H1 (cell line): ENCODE measurements around the gene ACTRT3. TPM values are rescaled to one million over a fixed set of nuclear protein-coding genes. Genes with fewer than 3 reads are reported as not detected.
A peak's percentile ranks its signal among the peaks of the same experiment; 100 is the strongest.

ENCODE experiments used
- CTCF ChIA-PET: fragments of 300-600 bp; sonication (Branson Sonifier 250); formaldehyde crosslinking; loops from one replicate; lab custom pipeline; 2021; ENCODE audit not compliant: partially characterized antibody; lab: Charles Lee
- POLR2A ChIA-PET: fragments of 300-600 bp; sonication (Branson Sonifier 250); formaldehyde crosslinking; loops from one replicate; lab custom pipeline; 2021; ENCODE audit warnings: inconsistent platforms; ENCODE audit not compliant: partially characterized antibody; lab: Charles Lee
- DNase-seq, 2 experiments: peaks; one replicate each; pipeline versions ENCODE4 v3.0.0 to v3.0.0-alpha.2; 2010 to 2022; ENCODE audit warnings: low spot score in 2 of 2, low read depth in 1 of 2, mixed read lengths in 1 of 2
- FAIRE-seq: peaks from 2 replicates; lab custom pipeline; 2011; peaks lifted over from hg19 to GRCh38; lab: Jason Lieb, UNC
- H2AFZ ChIP-seq: 2 replicates; pipeline ENCODE4 v1.8.1; 2012; ENCODE audit warnings: low read length, inconsistent platforms
- H2AK5ac ChIP-seq: 2 replicates; pipeline ENCODE4 v1.6.1; 2013; ENCODE audit warnings: low read depth, low read length
- H2BK120ac ChIP-seq: replicated peaks from 2 replicates; pipeline ENCODE3; 2013; ENCODE audit warnings: low read depth, low read length, inconsistent platforms
- H2BK12ac ChIP-seq: 2 replicates; pipeline ENCODE4 v1.6.1; 2013; ENCODE audit warnings: low read depth, low read length
- H2BK15ac ChIP-seq: 2 replicates; pipeline ENCODE4 v1.6.1; 2013; ENCODE audit warnings: low read length
- H2BK20ac ChIP-seq: 2 replicates; pipeline ENCODE4 v1.6.1; 2013; ENCODE audit warnings: low read length
- H2BK5ac ChIP-seq: 2 replicates; pipeline ENCODE4 v1.6.1; 2013; ENCODE audit warnings: low read depth, low read length
- H3K14ac ChIP-seq: 2 replicates; pipeline ENCODE4 v1.6.1; 2013; ENCODE audit warnings: inconsistent platforms; ENCODE audit not compliant: insufficient read length
- H3K18ac ChIP-seq: 2 replicates; pipeline ENCODE4 v1.6.1; 2013; ENCODE audit warnings: low read length; ENCODE audit errors: extremely low read depth
- H3K23ac ChIP-seq: 2 replicates; pipeline ENCODE4 v1.6.1; 2013; ENCODE audit warnings: inconsistent platforms; ENCODE audit not compliant: insufficient read length
- H3K23me2 ChIP-seq: 2 replicates; pipeline ENCODE4 v1.6.1; 2013; ENCODE audit warnings: low read depth, low read length
- H3K27ac ChIP-seq: 2 replicates; pipeline ENCODE4 v1.6.1; 2011; ENCODE audit warnings: low read depth, low read length, inconsistent platforms
- H3K27me3 ChIP-seq, 4 experiments: replicated peaks in 1 of 4; 1 replicate in 1 of 4; 2 replicates in 3 of 4; pipeline versions ENCODE4 v1.6.1 to v1.8.1; 2011 to 2013; ENCODE audit warnings: low read length in 3 of 4, mild to moderate bottlenecking in 3 of 4, inconsistent platforms in 2 of 4, mixed read lengths in 2 of 4, moderate library complexity in 1 of 4; ENCODE audit not compliant: control insufficient read depth in 3 of 4, insufficient read depth in 3 of 4; ENCODE audit errors: extremely low read depth in 1 of 4
- H3K36me3 ChIP-seq, 4 experiments: 2 replicates each; pipeline versions ENCODE4 v1.6.1 to v1.8.1; 2011 to 2013; ENCODE audit warnings: mild to moderate bottlenecking in 4 of 4, low read length in 3 of 4, moderate library complexity in 2 of 4, control low read depth in 1 of 4, inconsistent platforms in 1 of 4; ENCODE audit not compliant: insufficient read depth in 4 of 4, control insufficient read depth in 2 of 4
- H3K4ac ChIP-seq: replicated peaks from 2 replicates; pipeline ENCODE3; 2013; ENCODE audit warnings: low read length, low read depth, mixed read lengths, inconsistent platforms; ENCODE audit not compliant: insufficient read length
- H3K4me1 ChIP-seq, 4 experiments: replicated peaks in 1 of 4; 1 replicate in 1 of 4; 2 replicates in 3 of 4; pipeline versions ENCODE4 v1.6.1 to v1.8.1; 2011 to 2013; ENCODE audit warnings: low read length in 3 of 4, inconsistent platforms in 2 of 4, mixed read lengths in 1 of 4; ENCODE audit not compliant: insufficient read depth in 4 of 4, control insufficient read depth in 3 of 4
- H3K4me2 ChIP-seq, 2 experiments: 2 replicates each; pipeline versions ENCODE4 v1.6.1 to v1.8.1; 2011 to 2013; ENCODE audit warnings: low read depth in 2 of 2, low read length in 2 of 2, control low read depth in 1 of 2, inconsistent platforms in 1 of 2, mild to moderate bottlenecking in 1 of 2; ENCODE audit not compliant: insufficient read depth in 1 of 2
- H3K4me3 ChIP-seq, 4 experiments: fragments of 200-600, 300-600 bp in 1 of 4; sonication (generic), shearing (Covaris generic), sonication (Bioruptor Twin) in 1 of 4; 2 replicates each; pipeline versions ENCODE4 v1.5.1 to v1.8.1; 2011 to 2016; ENCODE audit warnings: low read length in 4 of 4, low read depth in 3 of 4, control low read depth in 2 of 4, inconsistent platforms in 2 of 4, mild to moderate bottlenecking in 2 of 4, mixed read lengths in 1 of 4, moderate library complexity in 1 of 4; ENCODE audit not compliant: insufficient read depth in 2 of 4; ENCODE audit errors: extremely low read depth in 1 of 4
- H3K56ac ChIP-seq: replicated peaks from 2 replicates; pipeline ENCODE3; 2013; ENCODE audit warnings: low read depth, mild to moderate bottlenecking, mixed read lengths, low read length, inconsistent platforms; ENCODE audit not compliant: insufficient read length
- H3K79me1 ChIP-seq: 2 replicates; pipeline ENCODE4 v1.6.1; 2013; ENCODE audit warnings: low read depth, low read length, control low read depth
- H3K79me2 ChIP-seq, 2 experiments: 2 replicates each; pipeline versions ENCODE4 v1.6.1 to v1.8.1; 2012 to 2013; ENCODE audit warnings: low read length in 2 of 2, mild to moderate bottlenecking in 2 of 2, inconsistent platforms in 1 of 2; ENCODE audit not compliant: insufficient read depth in 2 of 2, control insufficient read depth in 1 of 2
- H3K9ac ChIP-seq, 4 experiments: replicated peaks in 1 of 4; 1 replicate in 1 of 4; 2 replicates in 3 of 4; pipeline versions ENCODE4 v1.6.1 to v1.8.1; 2011 to 2013; ENCODE audit warnings: low read depth in 3 of 4, low read length in 3 of 4, control low read depth in 2 of 4, mild to moderate bottlenecking in 2 of 4, moderate library complexity in 2 of 4, inconsistent platforms in 1 of 4; ENCODE audit errors: extremely low read depth in 1 of 4
- H3K9me3 ChIP-seq, 2 experiments: 2 replicates each; pipeline versions ENCODE4 v1.6.1 to v1.8.1; 2012 to 2013; ENCODE audit warnings: mild to moderate bottlenecking in 2 of 2, moderate library complexity in 2 of 2, control low read depth in 1 of 2, inconsistent platforms in 1 of 2, low read depth in 1 of 2, low read length in 1 of 2, mixed read lengths in 1 of 2; ENCODE audit not compliant: insufficient read depth in 2 of 2
- H4K20me1 ChIP-seq, 2 experiments: replicated peaks in 1 of 2; 2 replicates each; pipeline versions ENCODE3 to v1.8.1; 2011 to 2013; ENCODE audit warnings: inconsistent platforms in 2 of 2, low read length in 2 of 2, mild to moderate bottlenecking in 1 of 2; ENCODE audit not compliant: insufficient read depth in 2 of 2, control insufficient read depth in 1 of 2
- H4K5ac ChIP-seq: 2 replicates; pipeline ENCODE4 v1.6.1; 2013; ENCODE audit warnings: low read length, low read depth, mixed read lengths, inconsistent platforms; ENCODE audit not compliant: insufficient read length
- H4K8ac ChIP-seq: 2 replicates; pipeline ENCODE4 v1.8.0; 2013; ENCODE audit warnings: mild to moderate bottlenecking, moderate library complexity, low read length, inconsistent platforms; ENCODE audit not compliant: insufficient read depth; ENCODE audit errors: extremely low read depth
- H4K91ac ChIP-seq: replicated peaks from 2 replicates; pipeline ENCODE3; 2013; ENCODE audit warnings: low read length, mixed read lengths, inconsistent platforms; ENCODE audit not compliant: insufficient read length
- CHD2 ChIP-seq: IDR thresholded peaks from 2 replicates; pipeline ENCODE4 v1.6.1; 2012; ENCODE audit warnings: low read length, improper control_type of control experiment
- RAD21 ChIP-seq, 2 experiments: IDR thresholded peaks in 1 of 2; conservative IDR thresholded peaks in 1 of 2; 2 replicates each; pipeline ENCODE4 v1.6.1; 2011; ENCODE audit warnings: low read depth in 2 of 2, low read length in 2 of 2, improper control_type of control experiment in 1 of 2, inconsistent platforms in 1 of 2, mild to moderate bottlenecking in 1 of 2, moderate library complexity in 1 of 2
- TBP ChIP-seq: IDR thresholded peaks from 2 replicates; pipeline ENCODE4 v1.6.1; 2011; ENCODE audit warnings: low read depth, low read length, improper control_type of control experiment
- WGBS, 2 experiments: shearing (Covaris generic) in 1 of 2; methylation state at CpG; one replicate each; pipeline versions ENCODE4 v1.1.6 to v1.1.7; 2013 to 2015; ENCODE audit warnings: low lambda C conversion rate in 2 of 2, mixed read lengths in 2 of 2, inconsistent platforms in 1 of 2, low coverage in 1 of 2, missing lambda C conversion rate in 1 of 2; ENCODE audit not compliant: insufficient replicate concordance in 2 of 2, insufficient coverage in 1 of 2, insufficient read length in 1 of 2; ENCODE audit errors: extremely low coverage in 1 of 2, missing lambda C conversion rate in 1 of 2; 5-methylcytosine and 5-hydroxymethylcytosine counted together
- polyA plus RNA-seq, 7 experiments: library from polyadenylated mRNA; depleted of rRNA in 3 of 7; stranded (reverse) in 5 of 7; unstranded in 2 of 7; fragments of >200 nt in 5 of 7; fragments of 200-250 nt in 2 of 7; gene quantifications; 1 replicate in 5 of 7; 2 replicates in 1 of 7; 4 replicates in 1 of 7; pipeline versions ENCODE4 v1.2.1 to v1.2.3, GENCODE V29; 2011 to 2013; ENCODE audit warnings: missing spikeins in 2 of 7, mixed read lengths in 2 of 7
- total RNA-seq: library from RNA; stranded (reverse); fragmentation: NEBNext Ultra II Directional; extraction: Animal tissue kit (Norgen Biotek cat#: 25700); gene quantifications from 2 replicates; pipeline ENCODE4 v1.2.1, GENCODE V29; 2021

ACTRT3 gene
- total and polyA plus RNA-seq, 2 of the 8 experiments (the other 6 are each of a cell fraction or from before 2014, with no cell fraction given), result 3.4 to 5.9 TPM

DNA sequence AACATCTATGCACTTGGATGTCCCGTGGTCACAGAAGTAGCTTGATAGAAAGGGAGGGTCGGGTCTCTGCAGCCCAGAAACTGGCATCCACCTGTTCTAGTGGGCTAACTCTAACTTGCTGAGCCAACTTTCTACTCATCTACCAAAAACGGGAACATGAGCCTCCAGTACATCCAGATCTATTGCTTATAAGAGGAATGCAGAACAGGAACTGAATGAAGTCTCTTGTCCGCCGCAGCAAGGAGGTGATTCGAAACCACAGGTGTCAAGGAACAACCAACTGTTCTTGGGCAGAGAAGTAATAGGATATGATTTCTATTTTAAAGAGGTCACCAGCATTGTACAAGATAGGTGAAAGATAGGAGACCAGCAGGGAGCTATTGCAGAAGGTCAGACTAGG is 22.4 kb downstream of the ACTRT3 start:
- no peak overlapping the region for H3K4me3 ChIP-seq
- no peaks in the 10 kb centered on the region for H3K23me2 ChIP-seq
- no peak overlapping the region for H2BK120ac ChIP-seq
- no peaks in the 10 kb centered on the region for H3K36me3 ChIP-seq
- WGBS, 2 experiments, result 78% methylated on average over 6 of the region's 6 CpGs; no CpG with 5 or more reads in 1 of the 2 experiments
- H2AK5ac ChIP-seq, result 0 out of 2 replicates have a peak overlapping the region, but pooled peaks have one; percentile 5
- H3K4me2 ChIP-seq, result no peak overlapping the region
- no peak overlapping the region for H3K4ac ChIP-seq
- H3K56ac ChIP-seq, result no peak overlapping the region
- H3K4me1 ChIP-seq, result peaks cover 0 to 5% (median 0%) of the 10 kb centered on the region in 4 experiments; a peak in 2 of 7 replicates
- no peak overlapping the region for H2BK15ac ChIP-seq
- H4K8ac ChIP-seq, result no peak overlapping the region
- TF ChIP-seq TBP (no peak), CHD2 (no peak), RAD21 (IDR thresholded peaks at IDR 0.05 in 1 of 2, conservative IDR thresholded peaks at IDR 0.05 in 1 of 2; ENCODE audit: low read depth in 2 of 2, low read length in 2 of 2) (no peak)
- no peak overlapping the region for H3K18ac ChIP-seq
- H2BK5ac ChIP-seq, result 0 out of 2 replicates have a peak overlapping the region, but pooled peaks have one; percentile 19
- H2AFZ ChIP-seq, result no peak overlapping the region
- CTCF ChIA-PET, result interaction anchor here (0.6 to 5.6 kb wide), 9 partner anchors 31 to 882 kb away, joined by 3 to 31 read pairs (median 6); no protein-coding TSS in a partner anchor
- no peaks in the 10 kb centered on the region for H4K20me1 ChIP-seq
- H3K27ac ChIP-seq, result no peak overlapping the region
- no peaks in the 10 kb centered on the region for H3K9me3 ChIP-seq
- no peak overlapping the region for H3K23ac ChIP-seq
- no peak for DNase-seq
- no peak overlapping the region for H2BK12ac ChIP-seq
- H4K5ac ChIP-seq, result no peak overlapping the region
- H2BK20ac ChIP-seq, result no peak overlapping the region
- H3K79me2 ChIP-seq, result no peaks in the 10 kb centered on the region
- peaks cover 0 to 1% (median 0%) of the 10 kb centered on the region in 4 experiments; a peak in 1 of 7 replicates for H3K27me3 ChIP-seq
- no peak overlapping the region for H4K91ac ChIP-seq
- H3K9ac ChIP-seq, result no peak overlapping the region
- POLR2A ChIA-PET, result no interaction called here
- no peak for FAIRE-seq
- H3K14ac ChIP-seq, result no peak overlapping the region
- H3K79me1 ChIP-seq, result no peaks in the 10 kb centered on the region
